B cell (primary cell): ENCODE data around the gene SLA2. TPM values are rescaled to one million over a fixed set of nuclear protein-coding genes. Genes with fewer than 3 reads are reported as not detected.
"Not testable (repeated sequence)": the region's sequence is repeated elsewhere in the genome, so short reads cannot be mapped to it uniquely, and the experiment has no call there.

Experiments
- ATAC-seq: fragments of 200-7000 bp; cut with Tn5 transposase; one replicate; pipeline ENCODE4 v1.10.0; 2021; ENCODE audit warnings: low read depth, mild to moderate bottlenecking, moderate number of reproducible peaks, moderate library complexity
- CTCF ChIA-PET: fragments of 350-600 bp; sonication (Branson Sonifier 250); formaldehyde crosslinking; loops from one replicate; lab custom pipeline; 2021; ENCODE audit warnings: antibody characterized with exemption, inconsistent platforms; lab: Charles Lee
- POLR2A ChIA-PET: fragments of 350-600 bp; sonication (Branson Sonifier 250); formaldehyde crosslinking; loops from one replicate; lab custom pipeline; 2021; ENCODE audit warnings: antibody characterized with exemption; lab: Charles Lee
- DNase-seq: peaks from one replicate; pipeline ENCODE4 v3.0.0; 2013
- H2AFZ ChIP-seq: 2 replicates; pipeline ENCODE4 v1.6.1; 2012; ENCODE audit warnings: mild to moderate bottlenecking, low read depth, low read length; ENCODE audit not compliant: insufficient read depth, poor library complexity, severe bottlenecking
- H3K27ac ChIP-seq, 2 donors: 1 replicate in 1 of 2; 2 replicates in 1 of 2; pipeline ENCODE4 v1.5.1; 2012 to 2013; ENCODE audit warnings: low read length in 2 of 2, mild to moderate bottlenecking in 2 of 2, moderate library complexity in 1 of 2
- H3K27me3 ChIP-seq, 4 experiments: fragments of 200-600 bp in 1 of 4; sonication (generic) in 1 of 4; replicated peaks in 1 of 4; 1 replicate in 2 of 4; 2 replicates in 2 of 4; pipeline versions ENCODE4 v1.6.1 to v1.7.0; 2013 to 2016; ENCODE audit warnings: low read length in 3 of 4, mild to moderate bottlenecking in 2 of 4, mixed read lengths in 1 of 4, moderate library complexity in 1 of 4; ENCODE audit not compliant: insufficient read depth in 4 of 4, control insufficient read depth in 3 of 4; ENCODE audit errors: control extremely low read depth in 1 of 4
- H3K36me3 ChIP-seq, 2 experiments: replicated peaks in 1 of 2; 1 replicate in 1 of 2; 2 replicates in 1 of 2; pipeline versions ENCODE4 v1.6.1 to v1.7.1; 2013; ENCODE audit warnings: low read length in 1 of 2; ENCODE audit not compliant: insufficient read depth in 2 of 2, control insufficient read depth in 1 of 2; ENCODE audit errors: control extremely low read depth in 1 of 2, extremely low read depth in 1 of 2
- H3K4me1 ChIP-seq, 2 donors: fragments of 200-600 bp in 1 of 2; sonication (generic) in 1 of 2; 1 replicate in 1 of 2; 2 replicates in 1 of 2; pipeline versions ENCODE4 v1.5.1 to v1.6.1; 2013 to 2017; ENCODE audit warnings: low read length in 2 of 2; ENCODE audit not compliant: control insufficient read depth in 2 of 2, insufficient read depth in 2 of 2
- H3K4me2 ChIP-seq: replicated peaks from 2 replicates; pipeline ENCODE3; 2012; ENCODE audit warnings: mild to moderate bottlenecking, low read depth, low read length; ENCODE audit not compliant: poor library complexity, severe bottlenecking
- H3K4me3 ChIP-seq, 5 experiments: fragments of 200-600 bp in 1 of 5; sonication (generic) in 1 of 5; 1 replicate in 3 of 5; 2 replicates in 2 of 5; pipeline versions ENCODE4 v1.5.1 to v1.7.0; 2011 to 2016; ENCODE audit warnings: low read length in 4 of 5, mild to moderate bottlenecking in 4 of 5, low read depth in 2 of 5, control low read depth in 1 of 5, moderate library complexity in 1 of 5; ENCODE audit not compliant: insufficient read depth in 1 of 5; ENCODE audit errors: control extremely low read depth in 1 of 5, extremely low read depth in 1 of 5
- H3K79me2 ChIP-seq: fragments of 200-600 bp; sonication (generic); one replicate; pipeline ENCODE4 v1.6.0; 2016; ENCODE audit warnings: low read length; ENCODE audit not compliant: control insufficient read depth, insufficient read depth
- H3K9ac ChIP-seq: fragments of 200-600 bp; sonication (generic); 2 replicates; pipeline ENCODE4 v1.6.1; 2017; ENCODE audit warnings: mild to moderate bottlenecking, low read length, moderate library complexity
- H3K9me3 ChIP-seq, 3 donors: one replicate each; pipeline versions ENCODE4 v1.6.1 to v1.7.1; 2013; ENCODE audit warnings: low read length in 2 of 3; ENCODE audit not compliant: control insufficient read depth in 2 of 3, insufficient read depth in 1 of 3; ENCODE audit errors: control extremely low read depth in 1 of 3
- H4K20me1 ChIP-seq: 2 replicates; pipeline ENCODE4 v1.6.0; 2012; ENCODE audit warnings: mild to moderate bottlenecking, low read length; ENCODE audit not compliant: insufficient read depth, control insufficient read depth, poor library complexity, severe bottlenecking
- H3K27ac Mint-ChIP-seq: one replicate; pipeline ENCODE4 v1.8.0; 2021; ENCODE audit warnings: mixed read lengths
- H3K27me3 Mint-ChIP-seq: one replicate; pipeline ENCODE4 v1.8.0; 2021; ENCODE audit warnings: mixed read lengths
- H3K4me1 Mint-ChIP-seq: one replicate; pipeline ENCODE4 v1.8.0; 2021; ENCODE audit warnings: mixed read lengths
- H3K4me3 Mint-ChIP-seq: one replicate; pipeline ENCODE4 v1.8.0; 2021; ENCODE audit warnings: mixed read lengths
- H3K9me3 Mint-ChIP-seq: one replicate; pipeline ENCODE4 v1.8.0; 2022; ENCODE audit warnings: mixed read lengths; ENCODE audit not compliant: insufficient read depth
- EZH2 ChIP-seq: IDR thresholded peaks from 2 replicates; pipeline ENCODE4 v1.6.1; 2012; ENCODE audit warnings: borderline replicate concordance, low read depth, mild to moderate bottlenecking, moderate library complexity, low read length; ENCODE audit not compliant: insufficient read depth, poor library complexity, severe bottlenecking
- WGBS: methylation state at CpG from one replicate; pipeline ENCODE4 v1.1.5; 2013; ENCODE audit warnings: missing lambda C conversion rate; ENCODE audit not compliant: insufficient coverage; 5-methylcytosine and 5-hydroxymethylcytosine counted together
- intact Hi-C: fragments of 100-400 bp; cut with micrococcal nuclease; formaldehyde crosslinking; loops from one replicate; pipeline ENCODE4 v1.10.0; 2022
- polyA plus RNA-seq: library from polyadenylated mRNA; depleted of rRNA; stranded (reverse); fragments of >200 nt; gene quantifications from 2 replicates; pipeline ENCODE4 v1.2.3, GENCODE V29; 2012
- total RNA-seq, 2 donors: library from RNA; stranded (reverse); fragments of 120-200 nt in 1 of 2; gene quantifications; 1 replicate in 1 of 2; 2 replicates in 1 of 2; pipeline versions ENCODE4 v1.2.3 to v1.2.4, GENCODE V29; 2013 to 2022
- TF ChIP-seq, protein P1 (sequence below): fragments of 200-600 bp; IDR thresholded peaks from one replicate; pipeline ENCODE4 v1.8.0; 2022; ENCODE audit warnings: antibody characterized with exemption, mild to moderate bottlenecking

The SLA2 gene
- total and polyA plus RNA-seq, 2 donors (not counting 1 experiment from before 2014, with no cell fraction given), result 0.73 to 0.76 TPM

DNA sequence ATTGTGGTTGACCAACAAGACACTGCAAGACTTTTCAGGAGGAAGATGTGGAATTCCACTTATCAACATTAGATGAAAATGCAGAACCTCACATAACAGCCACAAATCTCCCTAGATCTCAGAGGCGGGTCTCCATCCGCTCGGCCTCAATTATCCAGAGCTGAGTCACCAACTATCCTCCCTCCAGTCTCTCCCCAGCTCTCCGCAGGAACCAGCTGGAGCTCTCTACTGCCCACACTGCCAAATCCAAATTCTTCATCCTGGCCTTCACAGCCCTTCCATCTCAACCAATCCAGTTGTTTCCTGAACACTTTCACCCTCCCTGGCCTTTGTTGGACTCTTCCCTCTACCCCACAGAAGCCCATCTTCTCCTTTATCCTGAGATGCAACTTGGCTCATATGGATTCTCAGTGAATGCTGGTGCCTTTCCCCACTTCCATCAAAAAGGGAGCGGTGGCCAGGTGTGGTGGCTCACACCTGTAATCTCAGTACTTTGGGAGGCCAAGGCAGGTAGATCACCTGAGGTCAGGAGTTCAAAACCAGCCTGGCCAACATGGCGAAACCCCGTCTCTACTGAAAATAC, 76.1 kb downstream of the SLA2 start:
- Mint-ChIP-seq H3K27me3 (no peaks in the 10 kb centered on the region), H3K4me1 (peaks cover 17% of the 10 kb centered on the region), H3K27ac (peak overlapping the region; percentile 56), H3K4me3 (no peak overlapping the region), H3K9me3 (no peaks in the 10 kb centered on the region)
- DNase-seq, result no peak
- H3K9me3 ChIP-seq, result peaks cover 0 to 11% (median 7%) of the 10 kb centered on the region in 3 donors
- H4K20me1 ChIP-seq, result peaks cover 6% of the 10 kb centered on the region
- intact Hi-C loops, result no loop called here
- no peak overlapping the region for H3K27ac ChIP-seq
- ChIA-PET CTCF (interaction anchor here (1.1 to 6.0 kb wide), 4 partner anchors 8 to 35 kb away, joined by 3 to 63 read pairs (median 12); partner anchors contain the start of gene RAB5IF), POLR2A (no interaction called here)
- WGBS, result 97% methylated on average over 7 of the region's 7 CpGs
- H3K4me1 ChIP-seq, result peaks cover 10 to 18% of the 10 kb centered on the region in 2 donors
- H3K79me2 ChIP-seq, result peaks cover 13% of the 10 kb centered on the region
- no peak overlapping the region for H2AFZ ChIP-seq
- H3K27me3 ChIP-seq, result no peaks in the 10 kb centered on the region
- no peaks in the 10 kb centered on the region for H3K36me3 ChIP-seq
- no peak overlapping the region for H3K9ac ChIP-seq
- TF ChIP-seq, protein P1, sequence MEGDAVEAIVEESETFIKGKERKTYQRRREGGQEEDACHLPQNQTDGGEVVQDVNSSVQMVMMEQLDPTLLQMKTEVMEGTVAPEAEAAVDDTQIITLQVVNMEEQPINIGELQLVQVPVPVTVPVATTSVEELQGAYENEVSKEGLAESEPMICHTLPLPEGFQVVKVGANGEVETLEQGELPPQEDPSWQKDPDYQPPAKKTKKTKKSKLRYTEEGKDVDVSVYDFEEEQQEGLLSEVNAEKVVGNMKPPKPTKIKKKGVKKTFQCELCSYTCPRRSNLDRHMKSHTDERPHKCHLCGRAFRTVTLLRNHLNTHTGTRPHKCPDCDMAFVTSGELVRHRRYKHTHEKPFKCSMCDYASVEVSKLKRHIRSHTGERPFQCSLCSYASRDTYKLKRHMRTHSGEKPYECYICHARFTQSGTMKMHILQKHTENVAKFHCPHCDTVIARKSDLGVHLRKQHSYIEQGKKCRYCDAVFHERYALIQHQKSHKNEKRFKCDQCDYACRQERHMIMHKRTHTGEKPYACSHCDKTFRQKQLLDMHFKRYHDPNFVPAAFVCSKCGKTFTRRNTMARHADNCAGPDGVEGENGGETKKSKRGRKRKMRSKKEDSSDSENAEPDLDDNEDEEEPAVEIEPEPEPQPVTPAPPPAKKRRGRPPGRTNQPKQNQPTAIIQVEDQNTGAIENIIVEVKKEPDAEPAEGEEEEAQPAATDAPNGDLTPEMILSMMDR, result no peak
- TF ChIP-seq EZH2, result no peak
- no peak overlapping the region for H3K4me3 ChIP-seq
- ATAC-seq, result no peak
- no peak overlapping the region for H3K4me2 ChIP-seq

DNA sequence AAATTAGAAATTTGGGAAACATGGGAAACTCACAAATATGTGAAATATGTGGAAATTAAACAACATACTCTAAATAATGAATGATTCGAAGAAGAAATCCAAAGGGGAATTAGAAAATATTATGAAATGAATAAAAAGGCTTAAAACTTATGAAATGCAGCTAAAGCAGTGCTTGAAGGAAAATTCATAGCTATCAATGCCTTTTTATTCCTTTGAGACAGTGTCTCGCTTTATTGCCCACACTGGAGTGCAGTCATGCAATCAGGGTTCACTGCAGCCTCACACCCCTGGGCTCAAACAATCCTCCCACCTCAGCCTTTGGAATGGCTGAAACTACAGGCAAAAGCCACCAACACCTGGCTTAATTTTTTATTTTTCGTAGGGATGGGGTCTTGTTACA, 80.5 kb downstream of the SLA2 start:
- Mint-ChIP-seq H3K27ac (no peak overlapping the region), H3K9me3 (peaks cover 3% of the 10 kb centered on the region), H3K27me3 (no peaks in the 10 kb centered on the region), H3K4me3 (no peak overlapping the region), H3K4me1 (no peaks in the 10 kb centered on the region)
- H4K20me1 ChIP-seq, result no peaks in the 10 kb centered on the region
- TF ChIP-seq, protein P1, result no peak
- no peak for TF ChIP-seq EZH2
- ChIA-PET CTCF (no interaction called here), POLR2A (no interaction called here)
- intact Hi-C loops, result no loop called here
- H3K27ac ChIP-seq, result no peak overlapping the region
- no peaks in the 10 kb centered on the region for H3K79me2 ChIP-seq
- 92% methylated on average over 1 of the region's 3 CpGs for WGBS
- no peaks in the 10 kb centered on the region for H3K4me1 ChIP-seq
- no peak overlapping the region for H3K4me2 ChIP-seq
- peaks cover 0 to 2% of the 10 kb centered on the region in 2 experiments for H3K36me3 ChIP-seq
- H3K27me3 ChIP-seq, result no peaks in the 10 kb centered on the region
- H3K9ac ChIP-seq, result no peak overlapping the region
- H3K9me3 ChIP-seq, result peaks cover 0 to 14% (median 7%) of the 10 kb centered on the region in 3 donors
- ATAC-seq, result no peak
- H3K4me3 ChIP-seq, result no peak overlapping the region
- H2AFZ ChIP-seq, result no peak overlapping the region
- no peak for DNase-seq

DNA sequence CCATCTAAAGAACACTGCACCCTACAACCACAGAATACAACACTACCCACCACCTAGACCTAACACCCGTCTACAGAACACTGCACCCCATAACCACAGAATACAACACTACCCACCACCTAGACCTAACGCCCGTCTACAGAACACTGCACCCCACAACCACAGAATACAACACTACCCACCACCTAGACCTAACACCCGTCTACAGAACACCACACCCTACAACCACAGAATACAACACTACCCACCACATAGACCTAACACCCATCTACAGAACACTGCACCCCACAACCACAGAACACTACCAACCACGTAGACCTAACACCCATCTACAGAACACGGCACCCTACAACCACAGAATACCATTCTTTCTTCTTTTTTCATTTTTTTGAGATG, 81.3 kb downstream of the SLA2 start:
- H4K20me1 ChIP-seq, H3K4me3 Mint-ChIP-seq, H3K27me3 Mint-ChIP-seq, H3K4me3 ChIP-seq, H3K9ac ChIP-seq, H3K4me1 Mint-ChIP-seq, POLR2A ChIA-PET, H3K79me2 ChIP-seq, H2AFZ ChIP-seq, intact Hi-C loops, H3K4me1 ChIP-seq, CTCF ChIA-PET, H3K27ac ChIP-seq, H3K27me3 ChIP-seq, H3K36me3 ChIP-seq, H3K9me3 Mint-ChIP-seq, DNase-seq, H3K4me2 ChIP-seq, ATAC-seq, H3K27ac Mint-ChIP-seq: not testable (repeated sequence)
- 93% methylated on average over 6 of the region's 6 CpGs for WGBS
- peaks cover 0 to 14% (median 7%) of the 10 kb centered on the region in 3 donors for H3K9me3 ChIP-seq
